ENCODE results near the gene PCIF1.
"Not testable (repeated sequence)": the region's sequence is repeated elsewhere in the genome, so short reads cannot be mapped to it uniquely, and the experiment has no call there.

The PCIF1 gene

DNA sequence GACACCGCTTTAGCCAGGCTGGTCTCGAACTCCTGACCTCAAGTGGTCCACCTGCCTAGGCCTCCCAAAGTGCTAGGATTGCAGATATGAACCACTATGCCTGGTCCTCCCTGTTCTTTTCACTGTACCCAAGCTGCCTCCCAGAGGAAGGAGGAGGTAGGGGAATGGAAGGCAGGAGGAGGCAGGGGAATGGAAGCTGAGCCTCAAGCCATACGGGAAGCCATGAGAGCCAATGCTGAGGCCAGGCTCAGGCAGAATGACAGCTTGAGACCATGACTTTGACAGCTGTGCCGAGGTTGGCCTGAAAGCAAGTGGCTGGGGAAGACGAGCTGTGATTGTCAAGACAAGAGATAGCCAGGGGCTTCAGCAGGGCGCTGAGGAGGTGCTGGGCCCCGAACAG is 51.1 kb downstream of the PCIF1 start:
- H3K4me3 ChIP-seq (ENCODE audit: low read depth, low read length) = no peak overlapping the region
- TF ChIP-seq POLR2A (IDR thresholded peaks at IDR 0.05; ENCODE audit: extremely low read depth, insufficient read length) = no peak
- TF ChIP-seq, protein P1, sequence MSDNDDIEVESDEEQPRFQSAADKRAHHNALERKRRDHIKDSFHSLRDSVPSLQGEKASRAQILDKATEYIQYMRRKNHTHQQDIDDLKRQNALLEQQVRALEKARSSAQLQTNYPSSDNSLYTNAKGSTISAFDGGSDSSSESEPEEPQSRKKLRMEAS (IDR thresholded peaks at IDR 0.05; ENCODE audit: low read depth, low read length) = no peak
- TF ChIP-seq, protein P2, sequence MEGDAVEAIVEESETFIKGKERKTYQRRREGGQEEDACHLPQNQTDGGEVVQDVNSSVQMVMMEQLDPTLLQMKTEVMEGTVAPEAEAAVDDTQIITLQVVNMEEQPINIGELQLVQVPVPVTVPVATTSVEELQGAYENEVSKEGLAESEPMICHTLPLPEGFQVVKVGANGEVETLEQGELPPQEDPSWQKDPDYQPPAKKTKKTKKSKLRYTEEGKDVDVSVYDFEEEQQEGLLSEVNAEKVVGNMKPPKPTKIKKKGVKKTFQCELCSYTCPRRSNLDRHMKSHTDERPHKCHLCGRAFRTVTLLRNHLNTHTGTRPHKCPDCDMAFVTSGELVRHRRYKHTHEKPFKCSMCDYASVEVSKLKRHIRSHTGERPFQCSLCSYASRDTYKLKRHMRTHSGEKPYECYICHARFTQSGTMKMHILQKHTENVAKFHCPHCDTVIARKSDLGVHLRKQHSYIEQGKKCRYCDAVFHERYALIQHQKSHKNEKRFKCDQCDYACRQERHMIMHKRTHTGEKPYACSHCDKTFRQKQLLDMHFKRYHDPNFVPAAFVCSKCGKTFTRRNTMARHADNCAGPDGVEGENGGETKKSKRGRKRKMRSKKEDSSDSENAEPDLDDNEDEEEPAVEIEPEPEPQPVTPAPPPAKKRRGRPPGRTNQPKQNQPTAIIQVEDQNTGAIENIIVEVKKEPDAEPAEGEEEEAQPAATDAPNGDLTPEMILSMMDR (IDR thresholded peaks at IDR 0.05; ENCODE audit: low read depth, low read length) = no peak
- no peak for TF ChIP-seq MYC (IDR thresholded peaks at IDR 0.05; ENCODE audit: low read depth, low read length)
- DNase-seq (ENCODE audit: low read depth) = no peak

DNA sequence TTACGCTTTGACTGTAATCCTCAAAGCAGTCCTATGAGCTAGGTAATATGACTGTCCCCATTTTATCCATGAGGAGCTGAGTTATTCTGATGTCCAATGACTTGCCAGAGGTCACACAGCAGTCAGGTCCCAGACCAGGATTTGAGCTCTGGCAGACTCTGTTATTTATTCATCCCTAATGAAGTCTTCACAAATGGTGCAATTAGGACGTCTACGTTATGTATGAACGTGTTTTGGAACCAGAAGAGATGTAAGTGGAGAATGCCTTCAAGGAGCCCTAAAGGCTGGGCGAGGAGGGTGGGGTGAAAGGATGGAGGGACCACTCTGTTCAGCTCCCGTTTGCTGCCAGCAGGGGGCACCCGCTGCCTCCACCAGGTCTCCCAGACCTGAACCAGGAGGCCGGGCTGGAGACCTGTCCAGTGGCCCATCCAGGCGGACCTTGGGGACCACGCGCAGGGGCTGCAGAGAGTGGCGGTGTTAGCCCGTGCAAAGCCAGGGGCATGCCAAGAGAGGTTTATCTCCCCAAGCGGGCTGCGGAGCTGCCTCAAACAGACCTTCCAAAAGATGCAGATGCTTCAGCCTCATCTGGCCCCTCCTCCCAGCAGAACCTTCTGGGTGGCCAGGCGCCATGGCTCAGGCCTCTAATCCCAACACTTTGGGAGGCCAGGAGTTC is 52.8 kb downstream of the PCIF1 start:
- DNase-seq (ENCODE audit: low read depth) = peak; percentile 85
- H3K4me3 ChIP-seq (ENCODE audit: low read depth, low read length) = no peak overlapping the region
- TF ChIP-seq, protein P2 (IDR thresholded peaks at IDR 0.05; ENCODE audit: low read depth, low read length) = peak; percentile 96
- TF ChIP-seq POLR2A (IDR thresholded peaks at IDR 0.05; ENCODE audit: extremely low read depth, insufficient read length) = no peak

DNA sequence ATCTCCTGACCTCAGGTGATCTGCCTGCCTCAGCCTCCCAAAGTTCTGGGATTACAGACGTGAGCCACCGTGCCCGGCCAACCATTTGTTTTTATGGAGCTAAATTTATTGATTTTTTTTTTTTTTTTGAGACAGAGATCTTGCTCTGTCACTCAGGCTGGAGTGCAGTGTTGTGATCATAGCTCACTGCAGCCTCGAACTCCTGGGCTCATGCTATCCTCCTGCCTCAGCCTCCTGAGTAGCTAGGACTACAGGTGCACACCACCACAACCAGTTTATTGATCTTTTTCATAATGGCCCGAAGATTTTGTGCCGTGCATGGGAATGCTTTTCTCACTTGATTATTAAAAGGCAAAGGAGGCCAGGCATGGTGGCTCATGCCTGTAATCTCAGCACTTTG is 54.3 kb downstream of the PCIF1 start:
- not testable (repeated sequence) for H3K4me3 ChIP-seq (ENCODE audit: low read depth, low read length); DNase-seq (ENCODE audit: low read depth)

DNA sequence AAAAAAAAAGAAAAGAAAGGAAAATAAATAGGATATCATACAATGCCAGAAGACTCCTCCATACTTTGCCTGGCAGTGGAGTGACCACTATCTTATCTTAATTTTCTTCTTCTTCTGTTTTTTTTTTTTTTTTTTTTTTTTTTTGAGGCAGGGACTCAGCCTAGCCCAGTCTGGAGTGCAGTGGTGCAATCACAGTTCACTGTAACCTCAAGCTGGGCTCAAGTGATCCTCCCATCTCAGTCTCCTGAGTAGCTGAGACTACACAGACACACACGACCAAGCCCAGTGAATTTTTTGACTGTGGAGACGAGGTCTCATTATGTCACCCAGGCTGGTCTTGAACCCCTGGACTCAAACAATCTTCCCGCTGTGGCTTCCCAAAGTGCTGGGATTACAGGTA is 57.1 kb downstream of the PCIF1 start:
- TF ChIP-seq POLR2A (IDR thresholded peaks at IDR 0.05; ENCODE audit: extremely low read depth, insufficient read length) (no peak), MYC (IDR thresholded peaks at IDR 0.05; ENCODE audit: low read depth, low read length) (no peak)
- TF ChIP-seq, protein P1 (IDR thresholded peaks at IDR 0.05; ENCODE audit: low read depth, low read length) = no peak
- TF ChIP-seq, protein P2 (IDR thresholded peaks at IDR 0.05; ENCODE audit: low read depth, low read length) = no peak

DNA sequence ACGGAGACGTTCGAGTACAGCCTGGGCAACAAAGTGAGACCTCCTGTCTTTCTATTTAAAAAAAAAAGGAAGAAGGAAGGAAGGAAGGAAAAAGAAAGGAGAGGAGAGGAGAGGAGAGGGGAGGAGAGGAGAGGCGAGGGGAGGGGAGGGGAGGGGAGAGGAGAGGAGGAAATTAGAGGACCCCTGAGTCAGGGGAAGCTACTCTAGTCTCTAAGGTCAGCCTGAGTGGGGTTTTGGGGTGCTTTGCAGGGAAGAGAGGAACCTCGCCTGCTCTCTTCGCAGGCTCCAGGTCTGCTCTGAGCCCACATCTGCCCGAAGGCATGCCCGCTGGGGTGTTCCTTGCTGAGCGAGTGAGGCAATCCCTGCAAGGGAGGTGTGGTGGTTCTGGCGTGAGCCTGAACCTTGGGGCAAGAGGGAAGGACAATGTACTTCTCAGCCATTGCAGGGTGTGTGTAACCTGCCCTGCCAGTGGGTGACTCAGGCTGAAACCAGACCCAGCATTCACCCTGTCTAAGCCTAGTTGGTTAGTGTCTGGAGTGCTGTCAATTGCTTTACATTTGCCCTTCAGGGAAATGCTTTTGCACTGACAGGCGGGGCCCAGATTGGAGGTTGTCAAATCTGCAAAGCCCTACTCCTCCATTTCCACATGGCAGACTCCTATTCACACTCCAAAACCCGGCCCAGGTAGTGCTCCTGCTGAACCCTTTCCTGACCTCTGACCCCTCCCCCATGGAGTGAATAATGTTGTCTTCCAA is 58.9 kb downstream of the PCIF1 start:
- peak; percentile 92 for DNase-seq (ENCODE audit: low read depth)
- TF ChIP-seq MYC (IDR thresholded peaks at IDR 0.05; ENCODE audit: low read depth, low read length) (peak; percentile 31), POLR2A (IDR thresholded peaks at IDR 0.05; ENCODE audit: extremely low read depth, insufficient read length) (no peak)
- TF ChIP-seq, protein P2 (IDR thresholded peaks at IDR 0.05; ENCODE audit: low read depth, low read length) = no peak
- TF ChIP-seq, protein P1 (IDR thresholded peaks at IDR 0.05; ENCODE audit: low read depth, low read length) = no peak; the same call in 1 of the 2 replicates
- no peak overlapping the region for H3K4me3 ChIP-seq (ENCODE audit: low read depth, low read length)

More for the DNA sequence above, 57.1 kb downstream of the PCIF1 start:
- no peak overlapping the region for H3K4me3 ChIP-seq (ENCODE audit: low read depth, low read length)
- DNase-seq (ENCODE audit: low read depth) = peak; percentile 63

DNA sequence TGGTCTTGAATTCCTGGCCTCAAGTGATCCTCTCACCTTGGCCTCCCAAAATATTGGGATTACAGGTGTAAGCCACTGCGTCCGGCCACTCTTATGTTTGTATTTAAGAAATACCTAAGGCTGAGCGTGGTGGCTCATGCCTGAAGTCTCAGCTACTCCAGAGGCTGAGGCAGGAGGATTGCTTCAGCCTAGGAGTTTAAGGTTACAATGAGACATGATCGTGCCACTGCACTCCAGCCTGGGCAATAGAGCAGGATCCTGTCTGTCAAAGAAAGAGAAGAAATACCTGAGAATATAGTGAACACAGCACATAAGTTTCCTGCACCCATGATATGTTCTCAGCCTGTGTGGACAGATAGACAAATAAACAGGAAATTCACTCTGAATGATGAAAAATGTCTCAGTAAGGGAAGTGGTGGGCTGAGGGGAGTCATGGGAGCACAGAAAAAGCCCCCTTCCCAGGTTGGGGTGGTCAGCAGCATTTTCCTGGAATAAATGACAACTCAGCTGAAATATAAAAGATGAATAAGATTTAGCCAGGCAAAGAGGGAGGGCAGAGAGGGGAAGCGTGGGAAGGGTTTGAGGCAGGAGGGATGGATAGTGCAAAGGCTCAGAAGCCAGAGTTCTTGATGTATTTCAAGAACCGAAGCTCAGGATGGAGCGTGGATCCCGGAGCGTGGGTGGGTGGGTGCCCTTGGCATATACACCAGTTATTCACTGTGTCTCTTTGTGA is 60.4 kb downstream of the PCIF1 start:
- no peak for TF ChIP-seq POLR2A (IDR thresholded peaks at IDR 0.05; ENCODE audit: extremely low read depth, insufficient read length)
- no peak for TF ChIP-seq MYC (IDR thresholded peaks at IDR 0.05; ENCODE audit: low read depth, low read length)
- no peak for DNase-seq (ENCODE audit: low read depth)
- H3K4me3 ChIP-seq (ENCODE audit: low read depth, low read length) = no peak overlapping the region

DNA sequence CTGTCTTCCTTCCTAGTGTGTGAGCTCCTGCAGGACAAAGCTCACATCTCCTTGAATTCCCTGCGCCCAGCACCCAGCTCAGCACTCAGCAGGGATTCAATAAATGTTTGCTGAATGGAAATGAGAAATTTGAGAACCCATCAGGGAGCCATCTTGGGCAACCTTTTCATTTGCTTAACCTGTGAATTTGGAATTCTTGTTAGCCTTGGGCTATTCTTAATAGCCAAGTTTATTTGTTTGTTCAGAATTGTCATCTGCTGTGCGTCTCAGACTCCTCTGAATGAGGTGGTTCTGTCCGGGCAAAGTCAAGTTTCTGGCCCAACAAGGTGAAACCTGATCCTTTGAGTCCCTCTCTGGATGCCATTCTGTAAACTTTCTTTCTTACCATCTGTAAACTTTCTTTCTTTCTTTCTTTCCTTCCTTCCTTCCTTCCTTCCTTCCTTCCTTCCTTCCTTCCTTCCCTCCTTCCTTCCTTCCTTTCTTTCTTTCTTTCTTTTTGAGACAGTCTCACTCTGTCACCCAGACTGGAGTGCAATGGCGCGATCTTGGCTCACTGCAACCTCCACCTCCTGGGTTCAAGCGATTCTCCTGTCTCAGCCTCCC is 61.1 kb downstream of the PCIF1 start:
- DNase-seq (ENCODE audit: low read depth); H3K4me3 ChIP-seq (ENCODE audit: low read depth, low read length): not testable (repeated sequence)

Data from NB4 (cell line).